ENCODE measurements around the gene NFKBIL1.

Gene NFKBIL1

GRCh38 chr6:31534011-31534410 lies 13.4 kb upstream of the NFKBIL1 start:
- no peak for DNase-seq (ENCODE audit: low read depth in 2 of 2, low spot score in 1 of 2)

GRCh38 chr6:31534521-31535040 lies 12.8 kb upstream of the NFKBIL1 start:
- no peak for DNase-seq (ENCODE audit: low read depth in 2 of 2, low spot score in 1 of 2)

- DNase-seq (ENCODE audit: low read depth in 2 of 2, low spot score in 1 of 2), result no peak
These were observed 11.7 kb upstream of the NFKBIL1 start for GRCh38 chr6:31535538-31536324.

DNA sequence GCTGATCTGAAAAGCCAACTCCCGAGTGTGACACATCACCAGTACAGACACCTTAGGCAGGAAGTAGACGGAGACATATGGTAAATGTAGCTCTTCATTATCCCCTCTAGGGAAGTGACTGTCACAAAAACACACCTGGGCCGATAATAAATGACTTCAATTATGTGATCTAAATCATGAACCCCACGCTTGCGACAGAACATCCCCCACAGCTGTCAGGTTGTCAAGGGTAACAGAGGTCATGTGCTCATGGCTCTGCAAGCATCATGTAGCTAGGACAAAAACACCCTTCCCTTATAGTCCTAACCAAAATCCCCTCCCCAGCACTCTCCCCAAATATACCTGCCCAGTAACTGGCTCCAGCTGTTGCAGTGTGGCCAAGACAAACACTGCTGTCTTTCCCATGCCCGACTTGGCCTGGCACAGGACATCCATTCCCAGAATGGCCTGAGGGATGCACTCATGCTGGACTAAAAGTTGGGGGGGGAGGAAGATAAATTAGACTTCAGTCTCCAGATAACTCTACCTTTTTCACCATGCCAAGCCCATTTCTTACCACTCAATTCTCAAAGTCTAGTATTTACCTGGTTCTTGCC lies 8.5 kb upstream of the NFKBIL1 start:
- DNase-seq (ENCODE audit: low read depth in 2 of 2, low spot score in 1 of 2), result no peak

- no peak for DNase-seq (ENCODE audit: low read depth in 2 of 2, low spot score in 1 of 2)
These were observed 6.8 kb upstream of the NFKBIL1 start for GRCh38 chr6:31540640-31541039.

GRCh38 chr6:31541059-31541657 lies 6.2 kb upstream of the NFKBIL1 start:
- DNase-seq (ENCODE audit: low read depth in 2 of 2, low spot score in 1 of 2), result peak; percentile 25 to 38

- peak; percentile 83 to 88 for DNase-seq (ENCODE audit: low read depth in 2 of 2, low spot score in 1 of 2)
These were observed 5.5 kb upstream of the NFKBIL1 start, which contains the start of gene DDX39B for GRCh38 chr6:31541658-31542521. Gene DDX39B (minus strand): TSS chr6:31542003. CDS start chr6:31540532, 1,471 bp downstream.

DNA sequence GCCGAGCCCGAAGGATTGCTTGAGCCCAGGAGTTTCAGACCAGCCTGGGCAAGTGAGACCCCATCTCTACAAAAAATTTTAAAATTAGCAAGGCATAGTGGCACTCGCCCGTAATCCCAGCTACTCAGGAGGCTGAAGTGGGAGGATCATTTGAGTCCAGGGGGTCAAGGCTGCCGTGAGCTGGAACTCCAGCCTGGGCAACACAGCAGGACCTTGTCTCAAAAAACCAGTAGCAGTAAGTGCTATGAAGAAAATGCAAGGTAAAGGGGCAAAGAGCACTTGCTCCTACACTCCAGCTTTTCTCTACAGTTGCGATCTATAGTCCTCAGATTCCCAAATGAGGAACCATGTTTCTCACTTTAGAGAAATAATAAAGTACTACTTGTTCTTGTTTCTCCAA lies 3.8 kb upstream of the NFKBIL1 start:
- DNase-seq (ENCODE audit: low read depth in 2 of 2, low spot score in 1 of 2), result no peak

- no peak for DNase-seq (ENCODE audit: low read depth in 2 of 2, low spot score in 1 of 2)
These were observed 2.7 kb upstream of the NFKBIL1 start for GRCh38 chr6:31544676-31545075.

- no peak for DNase-seq (ENCODE audit: low read depth in 2 of 2, low spot score in 1 of 2)
These were observed 2.1 kb upstream of the NFKBIL1 start for GRCh38 chr6:31545291-31545690.

GRCh38 chr6:31546339-31546957 lies 960 bp upstream of the NFKBIL1 start, which contains the start of gene ATP6V1G2:
Gene ATP6V1G2 (minus strand): TSS chr6:31546608. CDS start chr6:31546559, 49 bp downstream.
- peak; percentile 52 to 68 for DNase-seq (ENCODE audit: low read depth in 2 of 2, low spot score in 1 of 2)

- DNase-seq (ENCODE audit: low read depth in 2 of 2, low spot score in 1 of 2), result no peak
These were observed 527 bp downstream of the NFKBIL1 start for GRCh38 chr6:31547727-31548543.

GRCh38 chr6:31548544-31548873 lies 1.1 kb downstream of the NFKBIL1 start:
- DNase-seq (ENCODE audit: low read depth in 2 of 2, low spot score in 1 of 2), result no peak

GRCh38 chr6:31551371-31551770 lies 4.0 kb downstream of the NFKBIL1 start:
- peak in 1 of 2 donors; percentile 43 for DNase-seq (ENCODE audit: low read depth in 2 of 2, low spot score in 1 of 2)

- no peak for DNase-seq (ENCODE audit: low read depth in 2 of 2, low spot score in 1 of 2)
These were observed 8.9 kb downstream of the NFKBIL1 start for GRCh38 chr6:31556307-31556706.

- DNase-seq (ENCODE audit: low read depth in 2 of 2, low spot score in 1 of 2), result no peak
These were observed 10.3 kb downstream of the NFKBIL1 start for GRCh38 chr6:31557443-31558317.

DNA sequence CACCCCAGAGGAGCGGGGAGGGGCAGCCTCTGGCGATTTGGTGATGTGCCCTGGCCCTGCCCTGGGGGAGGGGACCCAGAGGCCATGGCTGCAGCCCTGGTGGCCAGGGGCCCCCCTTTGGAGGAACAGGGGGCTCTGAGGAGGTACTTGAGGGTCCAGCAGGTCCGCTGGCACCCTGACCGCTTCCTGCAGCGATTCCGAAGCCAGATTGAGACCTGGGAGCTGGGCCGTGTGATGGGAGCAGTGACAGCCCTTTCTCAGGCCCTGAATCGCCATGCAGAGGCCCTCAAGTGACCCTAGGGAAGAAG lies 10.9 kb downstream of the NFKBIL1 start:
- no peak for DNase-seq (ENCODE audit: low read depth in 2 of 2, low spot score in 1 of 2)

GRCh38 chr6:31558631-31559500 lies 11.5 kb downstream of the NFKBIL1 start:
- DNase-seq (ENCODE audit: low read depth in 2 of 2, low spot score in 1 of 2), result peak in 1 of 2 donors; percentile 46
